ENCODE measurements around the gene TDRD7. TPM values are rescaled to one million over a fixed set of nuclear protein-coding genes. Genes with fewer than 3 reads are reported as not detected.

The TDRD7 gene
- total RNA-seq, 1 donor from 2014 or later, result 8.8 TPM

DNA sequence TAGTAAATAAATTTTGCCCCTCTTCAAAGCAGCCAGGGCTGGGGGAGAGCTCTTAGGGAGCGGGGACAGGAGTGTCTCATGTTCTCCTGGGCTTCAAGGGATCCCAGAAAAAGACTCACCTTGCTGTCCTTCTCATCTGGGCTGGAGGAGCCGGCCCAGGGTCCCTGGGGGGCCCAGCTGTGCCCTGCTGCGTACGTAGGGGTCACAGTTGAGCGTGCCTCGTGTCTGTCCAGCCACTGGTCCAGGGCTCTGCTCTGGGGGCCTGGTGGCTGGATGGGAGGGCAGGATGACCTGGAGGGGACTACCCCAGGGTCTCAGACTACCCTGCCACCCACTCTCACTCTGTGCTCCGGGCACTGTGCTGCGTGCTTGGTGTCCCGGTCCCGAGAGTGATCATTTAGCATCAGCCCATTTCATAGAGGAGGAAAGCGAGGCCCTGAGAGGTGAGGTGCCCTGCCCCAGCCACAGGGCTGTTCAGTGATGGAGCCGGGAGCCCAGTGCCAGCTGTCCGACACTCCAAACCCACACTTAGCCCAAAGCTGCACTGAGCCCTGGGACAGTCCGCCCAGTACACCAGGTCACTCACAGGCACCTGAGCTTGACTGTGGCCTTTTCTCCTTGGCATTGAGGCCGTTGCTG lies 26.2 kb upstream of the TDRD7 start:
- ATAC-seq (no peak), DNase-seq (no peak)
- intact Hi-C loops (cut with micrococcal nuclease), result no loop called here

DNA sequence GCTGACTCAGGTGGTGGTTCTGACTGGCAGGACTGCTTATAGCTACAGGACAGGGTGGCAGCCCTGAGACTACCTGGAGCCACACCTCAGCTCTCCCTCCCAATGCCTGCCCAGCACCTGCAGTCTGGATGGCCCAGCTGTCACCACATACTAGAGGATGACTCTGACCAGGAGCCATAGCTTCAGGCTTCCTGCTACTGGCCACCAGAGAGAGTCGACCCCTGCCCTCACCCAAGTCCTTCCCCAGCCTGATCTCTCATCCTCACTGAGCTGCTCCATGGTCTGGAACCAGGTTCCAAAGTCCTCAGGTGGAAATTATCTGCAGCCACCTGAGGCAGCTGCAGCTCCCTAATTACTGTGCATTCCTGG lies 25.6 kb upstream of the TDRD7 start:
- ATAC-seq (no peak), DNase-seq (no peak)
- intact Hi-C loops (cut with micrococcal nuclease), result no loop called here

DNA sequence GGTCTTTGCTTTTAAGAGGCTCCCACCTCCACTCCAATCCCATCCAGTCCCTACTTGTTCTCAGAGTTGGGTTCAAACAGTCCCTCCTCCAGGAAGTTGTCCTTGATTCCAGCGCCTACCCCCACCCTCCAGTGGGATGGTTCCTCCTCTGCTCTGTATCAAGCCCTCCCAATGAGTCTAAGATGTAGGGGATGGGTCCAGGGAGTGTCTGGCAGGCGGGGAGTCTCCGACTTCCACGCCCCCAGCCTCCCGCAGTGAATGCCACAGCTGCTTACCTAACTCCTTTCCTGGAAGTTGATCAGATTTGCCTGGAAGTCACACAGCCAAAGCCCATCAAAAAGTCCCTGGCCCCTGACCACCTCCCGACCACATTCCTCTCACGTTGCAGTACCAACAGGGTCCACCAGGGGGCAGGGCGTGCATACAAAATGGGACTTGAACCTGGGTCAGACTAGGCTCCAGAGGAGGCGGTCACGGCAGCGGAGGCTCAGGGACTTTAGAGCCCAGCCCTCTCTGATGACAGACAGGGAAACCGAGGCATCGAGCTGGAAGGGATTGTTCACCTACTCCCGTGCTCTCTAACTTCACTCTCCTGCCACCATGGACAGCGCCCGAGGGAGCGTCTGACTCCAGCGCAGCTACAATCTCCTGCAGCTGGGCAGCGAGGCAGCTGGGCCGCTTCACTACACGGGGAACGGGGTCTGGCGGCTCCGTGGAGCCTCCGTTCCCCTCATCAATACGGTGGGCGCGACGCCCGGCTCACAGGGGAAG lies 25.0 kb upstream of the TDRD7 start:
- peak; percentile 77 for ATAC-seq

DNA sequence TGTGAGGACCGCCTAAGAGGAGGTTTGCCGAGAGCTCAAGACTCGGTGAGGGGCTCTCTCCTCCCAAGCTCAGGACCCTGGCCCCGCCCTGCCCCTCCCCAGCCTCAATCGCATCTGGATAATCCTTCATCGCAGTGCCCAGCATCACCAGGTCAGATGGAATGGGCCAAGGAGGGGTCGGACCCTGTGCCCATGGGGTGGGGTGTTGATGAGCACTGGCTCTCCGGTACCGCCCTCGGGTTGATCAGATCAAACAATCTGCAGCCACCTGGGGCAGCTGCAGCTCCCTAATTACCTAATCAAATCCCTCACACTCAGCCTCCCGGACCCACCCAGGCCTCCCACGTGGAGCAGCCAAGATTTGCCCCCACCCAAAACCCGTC lies 24.4 kb upstream of the TDRD7 start:
- DNase-seq, result no peak
- no peak for ATAC-seq
- intact Hi-C loops (cut with micrococcal nuclease), result no loop called here

More for the DNA sequence above, 25.0 kb upstream of the TDRD7 start:
- intact Hi-C loops (cut with micrococcal nuclease), result no loop called here
- peak; percentile 79 for DNase-seq

DNA sequence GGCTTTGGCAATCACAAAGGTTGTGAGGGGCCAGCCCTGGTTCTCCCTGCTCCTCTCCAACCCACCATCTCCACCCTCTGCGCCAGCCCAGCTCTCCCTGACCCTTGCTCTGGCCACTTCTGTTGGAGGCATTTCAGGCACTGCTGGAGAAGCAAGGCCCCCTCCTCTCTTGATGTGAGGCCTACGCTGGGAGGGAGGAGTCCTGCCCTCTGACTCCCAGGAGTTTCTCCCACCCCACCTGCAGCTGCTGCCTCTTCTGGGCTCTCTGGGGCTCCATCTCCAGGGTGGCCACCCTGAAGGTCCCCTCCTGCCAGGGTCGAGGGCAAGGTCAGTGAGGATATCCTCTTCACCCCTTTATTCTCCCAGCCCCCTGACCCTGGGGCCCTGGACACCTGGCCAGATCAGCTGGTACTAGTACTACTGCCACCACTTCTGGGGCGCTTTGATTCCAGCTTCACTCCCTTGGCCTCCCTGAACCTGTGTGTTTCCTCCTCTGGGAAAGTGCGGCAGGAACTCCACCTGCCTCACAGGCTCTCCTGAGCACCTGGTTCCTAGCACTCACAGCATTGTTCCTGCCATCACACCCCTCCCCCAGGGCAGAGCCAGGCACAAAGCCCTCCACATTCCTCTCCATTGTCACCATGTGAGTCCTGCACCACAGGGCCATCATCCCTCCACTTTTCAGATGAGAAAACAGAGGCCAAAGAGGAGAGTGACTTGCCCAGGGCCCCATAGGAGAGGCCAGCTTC lies 23.8 kb upstream of the TDRD7 start:
- no peak for DNase-seq
- no peak for ATAC-seq
- intact Hi-C loops (cut with micrococcal nuclease), result no loop called here

DNA sequence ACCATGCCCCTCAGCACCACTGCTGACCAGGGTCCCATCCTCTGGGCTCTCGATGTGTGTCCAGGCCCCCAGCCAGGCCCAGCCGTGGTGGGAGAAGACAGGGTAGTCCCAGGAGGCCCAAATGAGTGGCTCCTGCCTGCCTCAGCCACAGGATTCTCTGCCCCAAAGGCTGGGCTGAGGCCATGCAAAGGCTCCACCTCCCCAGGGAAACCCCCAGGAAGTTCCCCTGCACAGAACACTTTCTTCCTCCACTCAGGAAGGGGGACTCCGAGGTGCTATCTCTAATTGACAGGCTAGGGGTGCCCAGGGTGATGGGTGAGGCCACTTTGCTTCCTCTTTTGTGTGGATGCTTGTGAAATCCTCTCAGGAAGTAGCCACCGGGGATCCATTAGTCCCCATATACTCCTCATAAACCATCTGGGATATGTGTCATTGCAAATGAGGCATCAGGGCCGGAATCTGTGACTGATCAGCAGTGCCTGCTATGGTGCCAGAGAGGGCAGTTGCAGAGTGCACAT lies 23.1 kb upstream of the TDRD7 start:
- no peak for DNase-seq
- intact Hi-C loops (cut with micrococcal nuclease), result no loop called here
- no peak for ATAC-seq

DNA sequence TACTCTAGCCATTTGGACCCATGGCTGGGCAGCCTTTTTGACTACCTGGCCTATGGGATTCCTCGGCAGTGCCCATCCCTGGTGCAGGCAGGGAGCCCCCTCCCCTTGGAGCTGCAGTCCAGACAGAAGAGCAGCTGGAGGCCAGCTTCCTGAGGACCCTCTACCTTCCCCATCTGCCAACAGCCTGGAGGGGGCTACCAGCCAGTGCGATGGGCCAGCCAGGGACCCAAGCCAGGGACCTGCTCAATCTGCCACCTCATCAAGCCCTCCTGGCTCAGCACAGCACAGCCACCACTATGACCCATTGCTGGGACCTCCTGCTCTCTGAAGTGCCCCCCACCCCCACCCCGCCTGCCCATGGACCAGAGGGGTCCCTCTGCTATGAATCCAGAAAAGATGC lies 22.6 kb upstream of the TDRD7 start:
- intact Hi-C loops (cut with micrococcal nuclease), result no loop called here
- ATAC-seq (no peak), DNase-seq (no peak)

DNA sequence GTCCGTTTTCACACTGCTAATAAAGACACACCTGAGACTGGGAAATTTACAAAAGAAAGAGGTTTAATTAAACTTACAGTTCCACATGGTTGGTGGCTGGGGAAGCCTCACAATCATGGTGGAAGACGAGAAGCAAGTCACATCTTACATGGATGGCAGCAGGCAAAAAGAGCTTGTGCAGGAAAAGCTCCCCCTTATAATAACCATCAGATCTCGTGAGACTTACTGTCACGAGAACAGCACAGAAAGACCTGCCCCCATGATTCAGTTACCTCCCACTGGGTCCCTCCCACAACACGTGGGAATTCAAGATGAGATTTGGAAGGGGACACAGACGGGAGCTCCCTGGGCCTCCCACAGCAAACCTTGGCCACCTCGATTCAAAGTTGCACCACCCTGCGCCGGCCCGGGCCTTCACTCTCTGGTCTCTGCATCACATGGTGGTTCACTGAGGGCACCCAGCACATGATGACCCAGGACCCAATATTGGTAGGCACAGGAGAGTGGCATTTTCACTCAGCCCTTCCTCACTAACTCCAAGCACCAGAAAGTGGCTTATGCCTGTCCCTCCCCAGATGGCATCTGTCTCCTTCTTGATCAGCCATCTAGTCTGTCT lies 21.0 kb upstream of the TDRD7 start:
- intact Hi-C loops (cut with micrococcal nuclease), result no loop called here
- no peak for ATAC-seq
- DNase-seq, result no peak

DNA sequence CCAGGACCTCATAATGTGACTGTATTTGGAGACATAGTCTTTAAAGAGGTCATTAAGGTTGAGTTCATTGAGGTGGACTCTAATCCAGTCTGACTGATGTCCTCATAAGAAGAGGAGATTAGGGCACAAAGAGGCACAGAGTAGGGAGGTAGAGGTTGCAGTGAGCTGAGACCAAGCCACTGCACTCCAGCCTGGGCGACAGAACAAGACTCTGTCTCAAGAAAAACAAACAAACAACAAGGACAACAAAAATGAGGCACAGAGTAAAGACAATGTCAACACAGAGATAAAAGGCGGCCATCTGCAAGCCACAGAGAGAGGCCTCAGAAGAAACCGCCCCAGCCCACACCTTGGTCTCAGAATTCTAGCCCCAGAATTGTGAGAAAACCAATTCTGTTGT lies 17.0 kb upstream of the TDRD7 start:
- no peak for DNase-seq
- no peak for ATAC-seq
- intact Hi-C loops (cut with micrococcal nuclease), result loop anchor here (5.0 kb wide), 1 partner anchor 538 kb away; no protein-coding TSS in a partner anchor

DNA sequence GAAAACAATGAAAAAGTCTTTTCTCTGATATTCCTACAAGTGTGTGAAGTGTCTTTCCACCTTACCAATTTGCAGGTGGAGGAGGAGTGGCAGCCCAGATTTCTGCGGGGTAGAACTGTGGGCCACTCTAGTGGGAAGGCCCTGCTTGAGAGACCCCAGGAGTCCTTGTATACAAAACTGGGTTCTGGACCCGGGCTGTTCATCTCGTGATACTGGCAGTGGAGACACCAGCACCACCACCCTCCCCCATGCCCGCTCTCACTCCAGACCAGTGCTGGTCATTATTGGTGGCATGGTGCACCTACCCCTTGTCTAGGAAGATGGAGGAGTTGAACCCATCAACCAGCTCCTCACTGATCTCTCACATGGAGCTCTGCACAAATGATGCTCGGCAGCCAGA lies 16.2 kb upstream of the TDRD7 start:
- ATAC-seq (no peak), DNase-seq (no peak)
- intact Hi-C loops (cut with micrococcal nuclease), result loop anchor here (5.0 kb wide), 1 partner anchor 538 kb away; no protein-coding TSS in a partner anchor

DNA sequence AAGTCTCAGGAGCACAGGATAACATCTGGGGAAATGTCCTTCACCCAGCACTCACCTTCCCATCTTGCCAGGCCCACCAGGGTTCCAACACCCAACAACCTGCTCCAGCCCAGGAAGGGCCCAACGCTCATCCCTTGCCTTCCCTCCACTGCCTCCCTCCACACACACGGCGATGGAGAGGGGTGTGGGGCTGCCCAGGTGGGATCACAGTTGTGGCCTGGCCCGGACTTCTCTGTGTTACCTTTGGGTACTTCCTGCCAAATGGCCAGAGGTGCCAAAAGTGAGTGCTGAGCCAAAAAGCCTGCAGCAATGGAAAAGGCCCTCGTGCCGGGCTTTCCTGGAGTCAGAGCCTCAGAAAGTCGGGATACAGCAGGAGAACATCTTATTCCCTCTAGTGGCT lies 15.6 kb upstream of the TDRD7 start:
- ATAC-seq, result no peak

DNA sequence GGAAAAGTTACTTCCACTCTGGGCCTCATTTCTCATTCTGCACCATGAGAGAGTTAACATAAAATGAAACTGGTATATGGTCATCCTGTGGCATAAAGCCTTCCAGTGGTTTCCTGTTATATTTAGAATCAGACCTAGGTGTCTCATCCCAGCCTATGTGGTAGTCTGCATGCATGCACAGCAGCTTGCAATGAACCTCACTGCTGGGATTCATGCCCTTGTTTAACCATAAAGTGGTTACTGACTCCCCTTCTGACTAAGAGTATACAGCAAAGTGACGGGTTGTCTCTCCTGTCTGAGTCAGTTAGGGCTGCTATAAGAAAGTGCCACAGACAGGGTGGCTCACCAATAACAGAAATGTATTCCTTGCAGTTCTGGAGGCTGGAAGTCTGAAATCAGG lies 14.7 kb upstream of the TDRD7 start:
- ATAC-seq (no peak), DNase-seq (no peak)
- intact Hi-C loops (cut with micrococcal nuclease), result loop anchor here (5.0 kb wide), 1 partner anchor 540 kb away; no protein-coding TSS in a partner anchor

More for the DNA sequence above, 15.6 kb upstream of the TDRD7 start:
- intact Hi-C loops (cut with micrococcal nuclease), result loop anchor here (5.0 kb wide), 1 partner anchor 539 kb away; no protein-coding TSS in a partner anchor
- DNase-seq, result no peak

DNA sequence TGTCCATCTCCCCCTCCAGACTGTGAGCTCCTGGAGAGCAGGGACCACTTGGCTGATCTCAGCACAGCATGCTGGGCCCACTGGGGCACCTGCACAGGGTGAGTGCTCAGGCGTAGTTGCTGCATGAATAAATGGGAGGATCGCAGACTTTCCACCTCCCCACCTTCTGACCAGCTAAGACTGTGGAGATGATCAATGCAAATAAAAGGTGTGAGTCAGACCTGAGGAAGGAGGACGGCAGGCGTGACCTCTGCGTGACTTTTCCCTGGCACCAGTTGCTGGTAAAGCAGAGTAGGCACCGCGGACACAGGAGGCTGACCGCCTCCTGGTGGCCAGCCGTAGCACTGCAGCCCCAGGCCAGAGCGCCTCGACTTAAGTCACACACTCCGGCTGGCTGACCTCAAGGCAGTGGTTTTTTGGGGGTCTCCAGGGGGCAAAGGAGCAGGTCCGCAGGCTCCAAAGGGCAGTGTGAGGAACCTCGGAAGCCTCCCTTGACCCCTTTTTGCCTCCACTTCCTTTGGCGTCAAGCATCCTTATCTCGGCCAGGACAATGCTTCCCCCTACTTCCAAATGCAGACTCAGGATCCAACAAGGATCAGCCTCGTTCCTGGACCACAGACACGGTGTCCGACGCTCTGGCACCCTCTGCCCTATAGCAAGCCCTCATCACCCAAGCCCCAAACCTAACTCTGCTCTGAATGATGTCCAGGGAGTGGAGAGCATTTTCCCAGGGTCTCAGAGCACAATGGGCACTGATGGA lies 12.7 kb upstream of the TDRD7 start:
- ATAC-seq (peak; percentile 90), DNase-seq (peak; percentile 82)
- intact Hi-C loops (cut with micrococcal nuclease), result loop anchor here (5.0 kb wide), 1 partner anchor 542 kb away; no protein-coding TSS in a partner anchor

DNA sequence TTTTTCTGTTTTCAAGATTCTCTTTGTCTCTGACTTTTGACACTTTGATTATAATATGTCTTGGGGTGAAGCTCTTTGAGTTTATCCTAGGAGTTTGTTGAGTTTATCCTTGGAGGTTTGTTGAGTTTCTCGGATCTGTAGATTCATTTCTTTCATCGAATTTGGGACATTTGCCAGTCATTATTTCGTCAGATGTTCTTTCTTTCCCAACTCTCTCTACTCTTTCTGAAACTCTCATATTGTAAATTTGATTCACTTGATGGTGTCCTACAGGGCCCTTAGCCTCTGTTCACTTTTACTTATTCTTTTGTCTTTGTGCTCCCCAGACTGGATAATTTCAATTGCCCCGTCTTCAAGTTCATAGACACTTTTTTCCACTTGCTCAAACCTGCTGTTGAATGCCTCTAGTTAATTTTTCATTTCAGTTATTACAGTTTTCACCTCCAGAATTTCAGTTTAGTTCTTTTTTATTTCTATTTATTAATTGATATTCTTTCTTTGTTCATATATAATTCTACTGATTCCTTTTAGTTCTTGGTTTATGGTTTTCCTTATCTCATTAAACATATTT lies 8.1 kb upstream of the TDRD7 start:
- intact Hi-C loops (cut with micrococcal nuclease), result no loop called here
- no peak for ATAC-seq
- no peak for DNase-seq

DNA sequence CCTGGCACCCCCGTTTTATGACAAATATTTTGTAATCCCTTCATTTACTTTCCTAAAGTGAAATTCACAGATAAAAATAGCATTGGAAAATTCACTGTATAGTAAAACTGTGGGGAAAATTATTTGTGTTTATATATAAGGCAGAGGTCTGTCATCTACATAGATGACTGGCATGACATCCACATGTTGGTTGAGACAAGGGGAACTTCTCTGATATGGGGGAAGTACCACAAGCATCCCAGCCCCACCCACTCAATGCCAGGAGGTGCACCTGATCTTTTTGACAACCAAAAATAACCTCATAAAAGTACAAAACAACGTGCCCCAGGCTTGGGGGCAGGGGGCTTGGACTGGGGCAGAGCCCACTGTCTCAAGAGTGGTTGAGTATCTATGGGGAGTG lies 6.3 kb upstream of the TDRD7 start:
- intact Hi-C loops (cut with micrococcal nuclease), result no loop called here
- DNase-seq (no peak), ATAC-seq (no peak)

DNA sequence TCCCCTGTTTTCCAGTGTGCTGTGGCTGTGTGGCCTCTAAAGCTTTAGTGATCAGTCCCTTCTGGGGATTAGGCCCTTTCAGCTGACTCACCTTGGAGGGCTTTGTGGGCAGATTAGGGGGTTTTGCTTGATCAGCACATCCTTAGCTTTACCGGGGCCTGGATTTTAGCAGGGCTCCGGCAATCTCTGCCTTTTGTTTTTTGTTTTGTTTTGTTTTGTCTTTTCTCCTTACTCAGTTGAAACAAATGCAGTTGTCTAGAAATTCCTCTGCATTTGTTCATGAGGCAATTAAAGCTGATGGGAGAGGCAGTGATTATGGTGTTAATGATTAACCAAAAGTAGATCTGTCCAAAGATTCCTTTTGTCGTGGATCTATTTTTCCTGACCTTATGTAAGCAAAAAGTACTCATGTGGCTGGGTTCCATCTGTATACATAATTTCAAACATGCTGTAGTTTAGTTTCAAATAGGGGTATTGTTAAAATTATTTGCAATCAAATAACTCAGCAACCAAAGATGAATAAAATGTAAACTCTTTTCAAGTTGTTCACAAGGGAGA lies 5.2 kb upstream of the TDRD7 start:
- DNase-seq, result no peak
- no peak for ATAC-seq
- intact Hi-C loops (cut with micrococcal nuclease), result no loop called here

DNA sequence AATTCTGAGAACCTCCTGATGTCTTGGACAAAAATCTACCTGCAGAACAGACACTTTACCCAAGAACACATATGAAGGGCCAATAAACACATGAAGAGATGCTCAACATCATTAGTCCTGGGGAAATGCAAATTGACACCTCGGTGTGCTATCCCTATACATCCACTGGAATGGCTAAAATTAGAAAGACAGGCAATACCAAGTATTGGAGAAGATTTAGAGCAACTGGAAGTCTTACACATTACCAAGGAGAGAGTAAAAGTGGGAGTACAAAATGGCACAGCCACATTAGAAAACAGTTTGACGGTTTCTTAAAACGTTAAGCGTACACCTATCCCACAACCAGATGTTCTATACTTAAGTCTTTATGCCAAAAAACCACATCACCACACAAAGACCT lies 3.3 kb upstream of the TDRD7 start:
- ATAC-seq (no peak), DNase-seq (no peak)
- intact Hi-C loops (cut with micrococcal nuclease), result no loop called here

DNA sequence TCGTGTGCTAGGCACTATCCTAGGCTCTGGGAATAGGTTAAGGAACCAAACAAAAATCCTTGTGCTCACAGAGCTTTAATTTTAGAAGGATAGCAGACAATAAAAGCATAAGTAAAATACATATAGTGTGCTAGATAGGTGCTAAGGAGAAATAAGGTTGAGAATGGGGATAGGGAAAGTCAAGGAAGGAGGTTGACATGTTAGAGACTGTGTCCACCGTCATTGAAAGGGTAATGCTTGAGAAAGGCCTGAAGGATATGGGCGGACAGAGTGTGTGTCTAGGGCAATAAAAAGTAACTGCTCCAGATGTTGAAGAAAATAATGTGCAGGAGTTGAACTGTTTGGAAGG lies 482 bp upstream of the TDRD7 start:
- intact Hi-C loops (cut with micrococcal nuclease), result no loop called here
- DNase-seq (no peak), ATAC-seq (no peak)
